SK-N-SH (cell line): ENCODE results near the gene ZNF221. TPM values are rescaled to one million over a fixed set of nuclear protein-coding genes. Genes with fewer than 3 reads are reported as not detected.

Source experiments
- CTCF ChIA-PET: fragments of 300-600, 350-600 bp; formaldehyde crosslinking; extraction: SDS; loops from one replicate; lab custom pipeline; 2021; lab: Yijun Ruan, JAX
- POLR2A ChIA-PET: fragments of 350-600 bp; sonication (Branson Sonifier 250); formaldehyde crosslinking; extraction: SDS; loops from one replicate; lab custom pipeline; 2020; ENCODE audit warnings: antibody characterized with exemption, inconsistent platforms; lab: Yijun Ruan, JAX
- DNase-seq: peaks from one replicate; pipeline ENCODE4 v3.0.0; 2012
- H2AFZ ChIP-seq: fragments of 200-600 bp; sonication (generic); 2 replicates; pipeline ENCODE4 v1.8.1; 2016; ENCODE audit warnings: antibody characterized with exemption, mild to moderate bottlenecking, low read depth
- H3F3A ChIP-seq: fragments of 200-600 bp; sonication (generic); replicated peaks from 2 replicates; pipeline ENCODE3; 2016; ENCODE audit warnings: antibody characterized with exemption, mild to moderate bottlenecking; ENCODE audit not compliant: insufficient read depth
- H3K27ac ChIP-seq, 2 experiments: fragments of 200-500 bp in 1 of 2; fragments of 200-600 bp in 1 of 2; sonication (Bioruptor generic) in 1 of 2; sonication (generic), shearing (Covaris generic) in 1 of 2; 2 replicates each; pipeline versions ENCODE4 v1.5.1 to v1.6.1; 2014 to 2016; ENCODE audit warnings: low read depth in 2 of 2, inconsistent platforms in 1 of 2, low read length in 1 of 2, mild to moderate bottlenecking in 1 of 2, mixed read lengths in 1 of 2
- H3K27me3 ChIP-seq: fragments of 200-600 bp; sonication (generic), shearing (Covaris generic); 2 replicates; pipeline ENCODE4 v1.6.1; 2016; ENCODE audit warnings: mixed run types; ENCODE audit not compliant: insufficient read depth
- H3K36me3 ChIP-seq, 2 experiments: fragments of 200-500 bp in 1 of 2; fragments of 200-600 bp in 1 of 2; sonication (Bioruptor generic) in 1 of 2; sonication (generic) in 1 of 2; replicated peaks in 1 of 2; 2 replicates each; pipeline versions ENCODE3 to v1.5.1; 2014 to 2016; ENCODE audit warnings: low read length in 1 of 2, mild to moderate bottlenecking in 1 of 2; ENCODE audit not compliant: insufficient read depth in 2 of 2, control insufficient read depth in 1 of 2
- H3K4me1 ChIP-seq, 2 experiments: fragments of 200-500 bp in 1 of 2; fragments of 200-600 bp in 1 of 2; sonication (Bioruptor generic) in 1 of 2; sonication (generic), shearing (Covaris generic) in 1 of 2; 2 replicates each; pipeline versions ENCODE4 v1.5.1 to v1.6.1; 2014 to 2016; ENCODE audit warnings: low read depth in 1 of 2, low read length in 1 of 2, mixed run types in 1 of 2; ENCODE audit not compliant: insufficient read depth in 2 of 2, control insufficient read depth in 1 of 2
- H3K4me2 ChIP-seq: fragments of 200-600 bp; sonication (generic), shearing (Covaris generic); 2 replicates; pipeline ENCODE4 v1.6.1; 2017; ENCODE audit warnings: mixed run types
- H3K4me3 ChIP-seq, 2 experiments: fragments of 200-500 bp in 1 of 2; fragments of 200-600 bp in 1 of 2; sonication (Bioruptor generic) in 1 of 2; sonication (generic), shearing (Covaris generic) in 1 of 2; 2 replicates each; pipeline versions ENCODE4 v1.5.1 to v1.8.1; 2014 to 2016; ENCODE audit warnings: low read depth in 2 of 2, inconsistent platforms in 1 of 2, low read length in 1 of 2, mild to moderate bottlenecking in 1 of 2, mixed read lengths in 1 of 2, moderate library complexity in 1 of 2
- H3K79me2 ChIP-seq: fragments of 200-600 bp; sonication (generic); 2 replicates; pipeline ENCODE4 v1.8.1; 2017; ENCODE audit warnings: mild to moderate bottlenecking; ENCODE audit not compliant: insufficient read depth
- H3K9ac ChIP-seq: fragments of 200-600 bp; sonication (generic); 2 replicates; pipeline ENCODE4 v1.6.1; 2017; ENCODE audit warnings: mixed run types
- H3K9me2 ChIP-seq: fragments of 200-600 bp; sonication (generic); 2 replicates; pipeline ENCODE4 v1.6.1; 2017; ENCODE audit warnings: mixed run types
- H3K9me3 ChIP-seq: fragments of 200-600 bp; sonication (generic); 2 replicates; pipeline ENCODE4 v1.6.1; 2017; ENCODE audit warnings: mixed run types, mild to moderate bottlenecking, moderate library complexity
- H4K20me1 ChIP-seq: fragments of 200-600 bp; sonication (generic); 2 replicates; pipeline ENCODE4 v1.6.1; 2017; ENCODE audit warnings: mild to moderate bottlenecking, mixed run types; ENCODE audit not compliant: insufficient read depth
- FOXJ3 ChIP-seq: sonication (generic); formaldehyde crosslinking; IDR thresholded peaks from 2 replicates; pipeline ENCODE4 v1.5.1; 2020; ENCODE audit warnings: mild to moderate bottlenecking, missing genetic modification reagents
- FOXM1 ChIP-seq: IDR thresholded peaks from 2 replicates; pipeline ENCODE4 v1.4.0; 2012; ENCODE audit warnings: low read depth, mild to moderate bottlenecking
- GATA2 ChIP-seq: sonication (generic); formaldehyde crosslinking; IDR thresholded peaks from 2 replicates; pipeline ENCODE4 v1.5.0; 2020; ENCODE audit warnings: mild to moderate bottlenecking, missing genetic modification reagents
- JUND ChIP-seq: IDR thresholded peaks from 2 replicates; pipeline ENCODE4 v1.4.0; 2012
- MAX ChIP-seq: IDR thresholded peaks from 2 replicates; pipeline ENCODE4 v1.4.0; 2012; ENCODE audit warnings: low read depth
- MXI1 ChIP-seq: IDR thresholded peaks from 2 replicates; pipeline ENCODE4 v1.6.1; 2012; ENCODE audit warnings: mild to moderate bottlenecking, low read depth, low read length, improper control_type of control experiment
- NRF1 ChIP-seq: IDR thresholded peaks from 2 replicates; pipeline ENCODE4 v1.6.1; 2012; ENCODE audit warnings: low read depth, mild to moderate bottlenecking, low read length
- POLR2AphosphoS5 ChIP-seq: IDR thresholded peaks from 2 replicates; pipeline ENCODE4 v1.6.1; 2012; ENCODE audit warnings: low read depth, low read length
- REST ChIP-seq: IDR thresholded peaks from 2 replicates; pipeline ENCODE4 v1.6.1; 2012; ENCODE audit warnings: mild to moderate bottlenecking, low read depth, low read length, moderate library complexity
- SIN3A ChIP-seq: IDR thresholded peaks from 2 replicates; pipeline ENCODE4 v1.6.1; 2012; ENCODE audit warnings: low read depth, mild to moderate bottlenecking, low read length, moderate library complexity, borderline replicate concordance
- TAF1 ChIP-seq: IDR thresholded peaks from 2 replicates; pipeline ENCODE4 v1.6.1; 2012; ENCODE audit warnings: low read depth, mild to moderate bottlenecking, low read length, moderate library complexity, borderline replicate concordance
- TEAD4 ChIP-seq: IDR thresholded peaks from 2 replicates; pipeline ENCODE4 v1.4.0; 2012; ENCODE audit warnings: mild to moderate bottlenecking, borderline replicate concordance; ENCODE audit not compliant: insufficient read depth
- USF1 ChIP-seq: IDR thresholded peaks from 2 replicates; pipeline ENCODE4 v1.4.0; 2012; ENCODE audit warnings: low read depth, borderline replicate concordance
- USF2 ChIP-seq: fragments of 150-350 bp; IDR thresholded peaks from 2 replicates; pipeline ENCODE4 v1.6.1; 2017; ENCODE audit warnings: antibody characterized with exemption, low read length, low read depth, borderline replicate concordance
- ZBTB33 ChIP-seq: IDR thresholded peaks from 2 replicates; pipeline ENCODE4 v1.4.0; 2012; ENCODE audit warnings: low read depth, borderline replicate concordance
- WGBS: methylation state at CpG from one replicate; pipeline ENCODE4 v1.1.6; 2017; ENCODE audit warnings: low lambda C conversion rate; 5-methylcytosine and 5-hydroxymethylcytosine counted together
- polyA plus RNA-seq, 3 experiments: library from polyadenylated mRNA; depleted of rRNA; stranded (reverse); fragments of >200 nt; gene quantifications; 2 replicates each; pipeline ENCODE4 v1.2.3, GENCODE V29; 2012

Gene ZNF221
- polyA plus RNA-seq, 1 of the 3 experiments (the other 2 are of a cell fraction) = 0.64 TPM

GRCh38 chr19:43902399-43902798 is 48.6 kb upstream of the ZNF221 start:
- H3K27me3 ChIP-seq = no peaks in the 10 kb centered on the region
- 68% methylated on average over 4 of the region's 4 CpGs for WGBS
- ChIA-PET CTCF (no interaction called here), POLR2A (interaction anchor here (1.1 to 1.9 kb wide), 2 partner anchors 33 to 49 kb away, joined by 6 to 17 read pairs; partner anchors contain the start of genes ZNF221 and ZNF45)
- no peaks in the 10 kb centered on the region for H3K79me2 ChIP-seq
- H3K9ac ChIP-seq = no peak overlapping the region
- peaks cover 0 to 6% of the 10 kb centered on the region in 2 experiments; a peak in 1 of 4 replicates for H3K4me1 ChIP-seq
- peaks cover 2 to 25% of the 10 kb centered on the region in 2 experiments for H3K36me3 ChIP-seq
- H3K4me2 ChIP-seq = peak overlapping the region; percentile 72; the same call in 1 of the 2 replicates
- H3K9me2 ChIP-seq = no peaks in the 10 kb centered on the region
- H3F3A ChIP-seq = no peaks in the 10 kb centered on the region
- DNase-seq = no peak
- H3K9me3 ChIP-seq = no peaks in the 10 kb centered on the region; the same call in 1 of the 2 replicates
- H2AFZ ChIP-seq = peak overlapping the region; percentile 89
- no peak overlapping the region for H3K27ac ChIP-seq
- TF ChIP-seq ZBTB33 = no peak
- TF ChIP-seq MXI1 = no peak
- no peak for TF ChIP-seq FOXM1
- TF ChIP-seq FOXJ3 (CRISPR knock-in tag) = no peak
- no peak for TF ChIP-seq USF1
- no peak for TF ChIP-seq JUND
- no peak for TF ChIP-seq MAX
- TF ChIP-seq USF2 = no peak
- no peak for TF ChIP-seq TEAD4
- H3K4me3 ChIP-seq = peak overlapping the region; percentile 60 to 70; a peak in 2 of 4 replicates
- no peaks in the 10 kb centered on the region for H4K20me1 ChIP-seq

GRCh38 chr19:43905897-43906296 is 45.1 kb upstream of the ZNF221 start:
- no peaks in the 10 kb centered on the region for H3K9me2 ChIP-seq
- H3K4me1 ChIP-seq = peaks cover 0 to 6% of the 10 kb centered on the region in 2 experiments; a peak in 1 of 4 replicates
- H3F3A ChIP-seq = no peaks in the 10 kb centered on the region
- no peak overlapping the region for H3K27ac ChIP-seq
- peaks cover 0 to 2% of the 10 kb centered on the region in 2 experiments for H3K36me3 ChIP-seq
- no peak overlapping the region for H3K9ac ChIP-seq
- no peaks in the 10 kb centered on the region for H4K20me1 ChIP-seq
- no peaks in the 10 kb centered on the region for H3K79me2 ChIP-seq
- CTCF ChIA-PET = no interaction called here
- no peaks in the 10 kb centered on the region for H3K9me3 ChIP-seq
- H3K4me2 ChIP-seq = no peak overlapping the region
- no peak for DNase-seq
- POLR2A ChIA-PET = no interaction called here
- no peak overlapping the region for H2AFZ ChIP-seq
- no peaks in the 10 kb centered on the region for H3K27me3 ChIP-seq
- 91% methylated on average over 5 of the region's 5 CpGs for WGBS
- no peak overlapping the region for H3K4me3 ChIP-seq
- TF ChIP-seq SIN3A (no peak), USF2 (no peak), POLR2AphosphoS5 (no peak), ZBTB33 (no peak), TAF1 (no peak), REST (no peak), JUND (no peak), MXI1 (no peak), GATA2 (CRISPR knock-in tag) (no peak), NRF1 (no peak)
